Mucosa of rectum (tissue), 2 donors: Measurements from ENCODE around the gene SMARCC1.

Source experiments
- H3K27ac ChIP-seq, 2 donors: one replicate each; pipeline ENCODE4 v1.7.0; 2013; ENCODE audit warnings: inconsistent platforms in 2 of 2, low read depth in 2 of 2, low read length in 2 of 2
- H3K27me3 ChIP-seq, 2 donors: one replicate each; pipeline ENCODE4 v1.7.0; 2013; ENCODE audit warnings: low read length in 2 of 2; ENCODE audit not compliant: control insufficient read depth in 2 of 2, insufficient read depth in 2 of 2
- H3K36me3 ChIP-seq, 2 donors: one replicate each; pipeline ENCODE4 v1.7.0; 2013; ENCODE audit warnings: low read length in 2 of 2; ENCODE audit not compliant: control insufficient read depth in 2 of 2, insufficient read depth in 2 of 2
- H3K4me1 ChIP-seq, 2 donors: one replicate each; pipeline ENCODE4 v1.7.0; 2013; ENCODE audit warnings: low read length in 2 of 2, mild to moderate bottlenecking in 1 of 2; ENCODE audit not compliant: control insufficient read depth in 2 of 2, insufficient read depth in 2 of 2
- H3K4me3 ChIP-seq, 2 donors: one replicate each; pipeline ENCODE4 v1.7.0; 2013; ENCODE audit warnings: low read length in 2 of 2
- H3K9ac ChIP-seq, 2 donors: one replicate each; pipeline ENCODE4 v1.7.0; 2013; ENCODE audit warnings: low read length in 2 of 2, low read depth in 1 of 2, mild to moderate bottlenecking in 1 of 2
- H3K9me3 ChIP-seq, 2 donors: one replicate each; pipeline ENCODE4 v1.7.0; 2013; ENCODE audit warnings: low read length in 2 of 2; ENCODE audit not compliant: control insufficient read depth in 2 of 2
- donor health status: healthy.
- donor health status: Normal muscosa, but diverticular disease.

Gene SMARCC1

DNA sequence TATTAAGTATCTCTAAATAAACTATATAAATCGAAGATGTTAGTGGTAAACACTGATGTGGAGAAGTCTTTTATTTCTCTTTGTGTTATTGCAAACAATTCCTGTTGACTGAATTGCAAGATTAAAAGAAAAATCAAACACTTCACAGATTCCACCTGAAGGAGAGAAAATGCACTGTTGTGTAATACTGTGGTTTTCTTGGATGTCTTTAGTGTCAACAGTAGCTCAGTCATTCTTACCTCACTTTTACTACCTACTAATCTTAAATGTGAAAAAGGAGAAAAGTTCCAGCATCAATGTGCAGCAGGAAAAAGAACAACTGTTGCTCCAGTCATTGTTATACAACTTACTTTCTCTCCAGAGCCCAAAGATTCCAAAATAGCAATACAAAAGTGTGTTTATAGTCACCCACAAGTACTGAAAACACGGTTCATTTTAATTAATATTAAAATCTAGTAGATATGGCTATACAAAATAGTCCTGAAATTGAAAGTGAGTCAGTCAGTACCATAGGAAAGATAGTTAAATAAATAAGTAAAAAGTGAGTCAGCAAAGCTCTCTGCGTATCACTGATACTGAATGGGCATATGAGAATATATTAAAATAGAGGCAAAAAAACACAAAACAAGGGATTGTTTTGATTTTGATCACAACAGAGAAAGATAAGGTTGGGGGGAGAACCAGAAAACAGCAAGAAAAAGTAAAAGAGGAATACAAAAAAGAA is 112.5 kb downstream of the SMARCC1 start:
- Histone ChIP-seq H3K9ac (no peak overlapping the region), H3K4me3 (no peak overlapping the region), H3K9me3 (no peaks in the 10 kb centered on the region), H3K36me3 (peaks cover 8 to 23% of the 10 kb centered on the region in 2 donors), H3K27ac (no peak overlapping the region), H3K27me3 (no peaks in the 10 kb centered on the region), H3K4me1 (no peaks in the 10 kb centered on the region)

DNA sequence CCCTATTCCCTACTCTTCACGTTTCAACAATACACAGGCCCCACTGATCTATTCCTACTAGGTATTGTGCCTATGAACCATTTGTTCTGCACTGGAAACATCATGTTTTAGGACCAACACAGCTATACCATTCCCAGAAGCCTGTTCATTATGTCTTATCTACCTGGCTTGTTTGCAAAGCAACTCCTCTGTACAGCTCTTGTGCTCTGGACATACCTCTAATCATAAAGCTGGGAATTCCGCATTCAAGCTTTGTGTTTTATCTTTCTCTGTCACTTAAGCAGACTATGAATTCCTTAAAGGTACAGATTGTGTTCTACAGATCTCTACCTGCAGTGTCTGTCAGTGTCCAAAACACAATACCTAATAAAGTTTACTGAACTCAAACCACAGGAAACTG is 115.6 kb downstream of the SMARCC1 start:
- no peaks in the 10 kb centered on the region for H3K27me3 ChIP-seq
- H3K9me3 ChIP-seq, result no peaks in the 10 kb centered on the region
- H3K4me1 ChIP-seq, result no peaks in the 10 kb centered on the region
- H3K4me3 ChIP-seq, result no peak overlapping the region
- no peak overlapping the region for H3K27ac ChIP-seq
- peaks cover 8 to 18% of the 10 kb centered on the region in 2 donors for H3K36me3 ChIP-seq
- no peak overlapping the region for H3K9ac ChIP-seq

- Histone ChIP-seq H3K4me3 (no peak overlapping the region), H3K36me3 (peaks cover 7 to 8% of the 10 kb centered on the region in 2 donors), H3K27me3 (no peaks in the 10 kb centered on the region), H3K27ac (no peak overlapping the region), H3K9ac (no peak overlapping the region), H3K9me3 (no peaks in the 10 kb centered on the region), H3K4me1 (no peaks in the 10 kb centered on the region)
Measured at GRCh38 chr3:47664519-47664918, 117.2 kb downstream of the SMARCC1 start.

GRCh38 chr3:47663630-47664240 is 118.0 kb downstream of the SMARCC1 start:
- no peak overlapping the region for H3K4me3 ChIP-seq
- no peaks in the 10 kb centered on the region for H3K9me3 ChIP-seq
- no peaks in the 10 kb centered on the region for H3K4me1 ChIP-seq
- peaks cover 3 to 8% of the 10 kb centered on the region in 2 donors for H3K36me3 ChIP-seq
- no peaks in the 10 kb centered on the region for H3K27me3 ChIP-seq
- no peak overlapping the region for H3K27ac ChIP-seq
- H3K9ac ChIP-seq, result no peak overlapping the region

GRCh38 chr3:47661121-47661752 is 120.5 kb downstream of the SMARCC1 start:
- peaks cover 4 to 15% of the 10 kb centered on the region in 2 donors for H3K36me3 ChIP-seq
- H3K4me1 ChIP-seq, result no peaks in the 10 kb centered on the region
- no peak overlapping the region for H3K9ac ChIP-seq
- H3K4me3 ChIP-seq, result no peak overlapping the region
- H3K27me3 ChIP-seq, result no peaks in the 10 kb centered on the region
- no peaks in the 10 kb centered on the region for H3K9me3 ChIP-seq
- H3K27ac ChIP-seq, result no peak overlapping the region

- H3K27ac ChIP-seq, result no peak overlapping the region
- H3K9me3 ChIP-seq, result no peaks in the 10 kb centered on the region
- H3K9ac ChIP-seq, result no peak overlapping the region
- H3K4me3 ChIP-seq, result no peak overlapping the region
- H3K27me3 ChIP-seq, result no peaks in the 10 kb centered on the region
- peaks cover 4 to 18% of the 10 kb centered on the region in 2 donors for H3K36me3 ChIP-seq
- H3K4me1 ChIP-seq, result no peaks in the 10 kb centered on the region
Measured at GRCh38 chr3:47658444-47658843, 123.2 kb downstream of the SMARCC1 start.

- Histone ChIP-seq H3K27ac (no peak overlapping the region), H3K4me1 (peaks cover 0 to 7% of the 10 kb centered on the region in 2 donors), H3K9ac (no peak overlapping the region), H3K27me3 (no peaks in the 10 kb centered on the region), H3K9me3 (no peaks in the 10 kb centered on the region), H3K36me3 (peaks cover 3 to 10% of the 10 kb centered on the region in 2 donors), H3K4me3 (no peak overlapping the region)
Measured at GRCh38 chr3:47652142-47652541, 129.6 kb downstream of the SMARCC1 start.

- no peaks in the 10 kb centered on the region for H3K9me3 ChIP-seq
- peaks cover 0 to 13% of the 10 kb centered on the region in 2 donors for H3K4me1 ChIP-seq
- no peak overlapping the region for H3K9ac ChIP-seq
- H3K27me3 ChIP-seq, result no peaks in the 10 kb centered on the region
- no peak overlapping the region for H3K4me3 ChIP-seq
- H3K36me3 ChIP-seq, result peaks cover 3 to 10% of the 10 kb centered on the region in 2 donors
- H3K27ac ChIP-seq, result no peak overlapping the region
Measured at GRCh38 chr3:47650294-47650693, 131.4 kb downstream of the SMARCC1 start.

- Histone ChIP-seq H3K4me3 (no peak overlapping the region), H3K36me3 (peaks cover 9 to 13% of the 10 kb centered on the region in 2 donors), H3K27ac (peak overlapping the region in 1 of 2 donors; percentile 66), H3K9me3 (no peaks in the 10 kb centered on the region), H3K27me3 (no peaks in the 10 kb centered on the region), H3K9ac (no peak overlapping the region), H3K4me1 (peaks cover 0 to 13% of the 10 kb centered on the region in 2 donors)
Measured at GRCh38 chr3:47647550-47647949, 134.1 kb downstream of the SMARCC1 start.

GRCh38 chr3:47646362-47646761 is 135.3 kb downstream of the SMARCC1 start:
- no peak overlapping the region for H3K27ac ChIP-seq
- H3K4me1 ChIP-seq, result peaks cover 0 to 13% of the 10 kb centered on the region in 2 donors
- H3K36me3 ChIP-seq, result peaks cover 11 to 12% of the 10 kb centered on the region in 2 donors
- H3K27me3 ChIP-seq, result no peaks in the 10 kb centered on the region
- no peaks in the 10 kb centered on the region for H3K9me3 ChIP-seq
- no peak overlapping the region for H3K4me3 ChIP-seq
- H3K9ac ChIP-seq, result no peak overlapping the region
